T-helper 17 cell (primary cell): ENCODE data around the gene ADD2. TPM values are rescaled to one million over a fixed set of nuclear protein-coding genes. Genes with fewer than 3 reads are reported as not detected.

Source experiments
- ATAC-seq: fragments of 150-1000 bp; cut with Tn5 transposase; 2 replicates; pipeline ENCODE4 v1.10.0; 2021; ENCODE audit warnings: mild to moderate bottlenecking, moderate library complexity
- DNase-seq, 3 donors: peaks; one replicate each; pipeline versions ENCODE4 v3.0.0 to v3.0.0-alpha.2; 2020 to 2021
- H3K9me3 ChIP-seq: one replicate; pipeline ENCODE4 v1.7.0; 2013; ENCODE audit warnings: low read length, mild to moderate bottlenecking; ENCODE audit not compliant: control insufficient read depth, poor library complexity, severe bottlenecking
- H3K27ac Mint-ChIP-seq: one replicate; pipeline ENCODE4 v1.8.0; 2022; ENCODE audit warnings: mild to moderate bottlenecking, moderate library complexity, mixed read lengths
- H3K27me3 Mint-ChIP-seq: one replicate; pipeline ENCODE4 v1.8.0; 2022; ENCODE audit warnings: mixed read lengths
- H3K36me3 Mint-ChIP-seq: one replicate; pipeline ENCODE4 v1.8.0; 2022; ENCODE audit warnings: low read depth, mixed read lengths
- H3K4me1 Mint-ChIP-seq: one replicate; pipeline ENCODE4 v1.8.0; 2022; ENCODE audit warnings: mild to moderate bottlenecking, mixed read lengths
- H3K4me3 Mint-ChIP-seq: one replicate; pipeline ENCODE4 v1.8.0; 2022; ENCODE audit warnings: mild to moderate bottlenecking, moderate library complexity, mixed read lengths
- total RNA-seq, 4 donors: library from RNA in 2 of 4; stranded (reverse) in 2 of 4; gene quantifications; one replicate each; pipeline ENCODE4 v1.2.3 and lab custom pipeline; 2022 to 2026

The ADD2 gene
- total RNA-seq, 2 donors from 2014 or later = 0.34 to 1.3 TPM

DNA sequence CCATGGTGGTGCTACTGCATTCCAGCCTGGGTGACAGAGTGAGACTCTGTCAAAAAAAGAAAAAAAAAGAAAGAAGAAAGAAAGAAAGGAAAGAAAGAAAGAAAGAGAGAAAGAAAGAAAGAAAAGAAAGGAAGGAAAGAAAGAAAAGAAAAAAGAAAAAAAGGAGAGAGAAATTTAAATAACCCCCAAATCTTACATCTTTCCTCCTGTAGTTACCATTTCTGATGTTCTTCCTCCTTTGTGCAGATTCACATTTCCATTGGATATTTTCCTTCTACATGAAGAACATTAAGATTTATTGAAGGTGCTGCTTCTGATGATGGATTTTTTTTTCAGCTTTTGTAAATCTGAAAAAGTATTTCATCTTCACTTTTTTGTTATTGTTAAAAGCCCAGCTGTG, 117.0 kb downstream of the ADD2 start:
- H3K36me3 Mint-ChIP-seq = peaks cover 4% of the 10 kb centered on the region
- no peak for ATAC-seq
- no peak overlapping the region for H3K4me3 Mint-ChIP-seq
- H3K27me3 Mint-ChIP-seq = peaks cover 35% of the 10 kb centered on the region
- no peaks in the 10 kb centered on the region for H3K9me3 ChIP-seq
- no peaks in the 10 kb centered on the region for H3K4me1 Mint-ChIP-seq
- DNase-seq = no peak
- no peak overlapping the region for H3K27ac Mint-ChIP-seq

DNA sequence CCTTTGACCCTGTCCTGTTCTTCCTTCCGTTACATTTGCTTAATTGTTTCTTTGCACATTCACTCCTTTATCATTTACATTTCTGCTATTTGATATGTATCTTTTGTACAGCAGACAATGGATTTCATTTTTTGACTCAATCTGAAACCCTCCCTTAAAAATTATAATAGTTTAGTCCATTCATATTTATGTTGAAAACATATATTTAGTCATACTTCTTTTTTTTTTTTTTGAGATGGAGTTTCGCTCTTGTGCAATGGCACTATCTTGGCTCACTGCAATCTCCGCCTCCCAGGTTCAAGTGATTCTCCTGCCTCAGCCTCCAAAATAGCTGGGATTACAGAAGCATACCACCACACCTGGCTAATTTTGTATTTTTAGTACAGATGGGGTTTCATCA, 119.0 kb downstream of the ADD2 start:
- ATAC-seq (no peak), DNase-seq (no peak)
- Mint-ChIP-seq H3K36me3 (peaks cover 4% of the 10 kb centered on the region), H3K27ac (no peak overlapping the region), H3K4me3 (no peak overlapping the region), H3K27me3 (peaks cover 14% of the 10 kb centered on the region), H3K4me1 (no peaks in the 10 kb centered on the region)
- no peaks in the 10 kb centered on the region for H3K9me3 ChIP-seq

DNA sequence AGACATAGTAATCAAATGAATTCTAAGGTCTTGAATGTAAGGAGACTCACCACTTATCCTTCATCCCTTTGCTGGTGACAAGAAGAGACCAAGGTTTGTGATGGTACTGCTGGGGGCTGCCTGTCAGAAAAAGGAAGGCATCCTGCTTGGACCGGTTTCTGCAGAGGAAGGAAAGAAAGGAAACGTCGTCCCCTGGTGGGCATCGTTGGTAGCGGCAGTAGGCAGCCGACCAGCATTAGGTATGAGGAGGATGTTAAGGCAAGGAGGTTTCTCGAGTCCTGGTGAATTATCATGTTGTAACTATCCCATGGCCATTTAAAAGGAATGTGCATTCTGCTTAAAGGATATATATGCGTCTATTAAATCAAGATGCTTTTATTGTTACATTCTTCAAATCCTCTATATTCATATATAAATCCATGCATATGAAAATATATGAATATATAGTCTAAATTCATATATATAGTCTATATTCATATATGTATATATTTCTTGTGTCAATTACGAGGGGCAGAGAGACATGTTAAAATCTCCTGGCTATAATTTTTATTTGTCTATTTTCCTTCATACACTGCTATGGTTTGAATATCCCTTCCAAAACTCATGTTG, 120.0 kb downstream of the ADD2 start:
- Mint-ChIP-seq H3K4me3 (no peak overlapping the region), H3K4me1 (peaks cover 1% of the 10 kb centered on the region), H3K27me3 (peaks cover 9% of the 10 kb centered on the region), H3K36me3 (peaks cover 4% of the 10 kb centered on the region), H3K27ac (no peak overlapping the region)
- H3K9me3 ChIP-seq = no peaks in the 10 kb centered on the region
- DNase-seq = peak; percentile 45 to 68 (median 47)
- ATAC-seq = peak; percentile 81

DNA sequence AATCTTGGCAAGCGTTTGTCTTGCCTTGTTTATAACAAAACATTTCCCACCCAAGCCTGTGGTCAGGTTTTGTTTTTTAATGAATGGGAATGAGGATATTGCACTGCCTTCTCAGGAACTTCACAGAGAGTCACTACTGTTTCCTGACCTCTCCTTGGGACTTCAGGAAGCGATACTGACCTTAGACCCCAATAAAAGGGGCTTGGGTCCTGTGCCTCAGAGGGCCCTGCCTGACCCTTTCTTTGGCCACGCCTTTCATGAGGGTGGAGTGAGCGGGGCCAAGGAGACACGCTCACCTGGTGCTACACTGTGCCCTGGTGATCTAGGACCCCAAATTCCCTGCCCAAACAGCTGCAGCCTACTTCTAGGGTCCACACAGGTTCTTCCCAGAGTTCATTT, 121.6 kb downstream of the ADD2 start:
- H3K9me3 ChIP-seq = no peaks in the 10 kb centered on the region
- Mint-ChIP-seq H3K4me3 (no peak overlapping the region), H3K27me3 (no peaks in the 10 kb centered on the region), H3K27ac (no peak overlapping the region), H3K36me3 (peaks cover 2% of the 10 kb centered on the region), H3K4me1 (peaks cover 5% of the 10 kb centered on the region)
- ATAC-seq (no peak), DNase-seq (no peak)

DNA sequence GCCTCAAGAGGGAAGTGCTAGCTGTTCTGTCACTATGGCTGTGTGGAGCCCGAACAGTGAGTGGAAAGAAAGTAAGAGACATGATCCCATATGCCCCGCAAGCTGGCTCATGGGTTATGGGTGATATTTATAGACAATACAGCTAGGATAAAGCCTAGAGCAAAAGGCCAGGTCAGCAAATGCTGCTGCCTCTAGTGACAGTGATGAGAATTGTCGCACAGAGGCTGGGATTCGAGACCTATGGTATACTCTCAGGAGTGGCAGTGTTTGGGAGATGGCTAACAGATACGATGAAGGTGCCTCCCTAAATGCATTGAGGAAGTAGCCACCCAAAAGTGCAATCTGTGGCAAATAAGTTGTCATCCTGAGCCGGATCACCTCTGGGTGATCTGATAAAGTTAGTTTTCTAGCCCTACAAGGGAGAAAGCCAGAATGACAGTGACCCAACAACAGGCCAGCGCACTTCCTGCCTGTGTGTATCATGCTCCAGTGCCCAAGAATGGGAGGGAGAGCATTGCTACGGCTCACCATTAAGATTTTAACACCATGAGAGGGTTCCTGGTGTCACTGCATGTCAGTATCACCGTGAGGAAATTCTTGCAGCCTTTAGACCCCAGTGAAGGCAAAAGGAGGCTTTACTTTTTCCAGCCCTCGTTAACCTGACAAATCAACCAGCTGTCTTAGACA, 122.1 kb downstream of the ADD2 start:
- Mint-ChIP-seq H3K4me1 (peaks cover 9% of the 10 kb centered on the region), H3K27ac (no peak overlapping the region), H3K4me3 (no peak overlapping the region), H3K36me3 (peaks cover 2% of the 10 kb centered on the region), H3K27me3 (no peaks in the 10 kb centered on the region)
- no peaks in the 10 kb centered on the region for H3K9me3 ChIP-seq
- DNase-seq (no peak), ATAC-seq (no peak)

DNA sequence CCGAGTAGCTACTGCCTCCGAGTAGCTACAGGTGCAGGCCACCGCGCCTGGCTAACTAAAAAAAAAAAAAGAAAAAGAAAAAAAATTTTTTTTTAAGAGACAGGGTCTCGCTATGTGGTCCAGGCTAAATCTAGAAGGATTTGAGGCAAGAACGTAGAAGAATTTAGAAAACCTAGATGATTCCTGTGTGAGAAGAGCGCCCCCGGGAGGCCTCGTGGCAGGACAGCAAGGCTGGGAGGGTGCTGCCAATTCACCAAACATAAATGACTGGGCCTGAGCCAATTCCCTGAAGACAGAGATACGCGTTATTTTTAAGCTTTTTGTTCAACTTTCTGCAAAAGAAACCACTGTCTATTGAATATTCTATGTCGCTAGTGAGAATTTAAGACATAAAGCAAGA, 124.3 kb downstream of the ADD2 start:
- no peak overlapping the region for H3K27ac Mint-ChIP-seq
- no peak for DNase-seq
- no peaks in the 10 kb centered on the region for H3K36me3 Mint-ChIP-seq
- no peaks in the 10 kb centered on the region for H3K27me3 Mint-ChIP-seq
- H3K4me3 Mint-ChIP-seq = no peak overlapping the region
- ATAC-seq = no peak
- H3K4me1 Mint-ChIP-seq = peaks cover 21% of the 10 kb centered on the region
- no peaks in the 10 kb centered on the region for H3K9me3 ChIP-seq

DNA sequence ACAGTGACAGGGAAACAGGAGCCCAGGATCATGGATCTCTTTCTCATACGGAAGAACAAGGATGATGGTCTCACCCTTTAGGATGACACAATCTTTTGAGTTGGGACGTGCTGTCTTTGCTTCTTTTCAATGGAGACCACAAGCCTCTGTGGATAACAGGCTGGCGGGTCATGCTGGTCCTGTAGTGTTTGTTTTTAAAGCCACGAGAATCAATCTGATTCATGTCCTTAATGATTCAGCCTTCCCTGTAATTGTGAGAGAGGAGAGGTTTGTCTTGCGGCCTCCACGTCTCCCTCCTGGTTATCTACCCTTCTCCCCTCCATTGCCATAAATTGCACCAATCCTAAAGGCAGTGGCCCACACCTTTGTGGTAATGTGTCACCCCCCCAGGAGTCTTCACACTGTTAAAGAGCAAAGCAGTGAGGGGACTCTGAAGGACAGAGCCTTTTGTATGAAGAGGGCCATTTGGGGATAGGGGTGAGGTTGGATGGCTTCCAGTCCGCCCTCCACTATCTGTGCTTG, 126.7 kb downstream of the ADD2 start:
- DNase-seq = no peak
- no peaks in the 10 kb centered on the region for H3K9me3 ChIP-seq
- Mint-ChIP-seq H3K4me1 (peaks cover 26% of the 10 kb centered on the region), H3K36me3 (peaks cover 2% of the 10 kb centered on the region), H3K27ac (peak overlapping the region; percentile 56), H3K27me3 (no peaks in the 10 kb centered on the region), H3K4me3 (no peak overlapping the region)
- no peak for ATAC-seq

DNA sequence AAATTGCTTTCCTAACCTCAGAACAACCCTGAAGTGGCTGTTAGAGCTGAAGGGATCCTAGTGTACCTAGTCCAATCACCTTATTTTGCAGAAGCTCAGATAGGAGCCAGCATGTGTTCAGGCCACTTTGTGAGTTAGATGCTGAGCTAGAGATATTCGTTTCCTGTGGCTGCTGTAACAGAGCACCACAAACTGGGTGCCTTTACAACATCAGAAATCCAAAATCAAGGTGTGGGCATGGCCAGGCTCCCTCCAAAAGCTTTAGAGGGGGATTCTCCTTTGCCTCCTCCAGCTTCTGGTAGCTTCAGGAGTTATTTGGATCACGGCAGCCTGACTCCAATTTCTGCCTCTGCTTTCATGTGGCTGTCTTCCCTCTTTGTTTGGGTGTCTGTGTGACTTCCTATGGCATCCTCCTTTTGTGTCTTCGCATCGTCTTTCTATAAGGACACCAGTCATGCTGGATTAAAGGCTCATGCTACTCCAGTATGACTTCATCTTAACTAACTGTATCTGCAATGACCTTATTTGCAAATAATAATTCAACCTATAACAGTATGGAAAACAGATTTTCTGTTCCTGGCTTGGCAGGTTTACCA, 128.1 kb downstream of the ADD2 start:
- H3K4me1 Mint-ChIP-seq = peaks cover 26% of the 10 kb centered on the region
- H3K9me3 ChIP-seq = no peaks in the 10 kb centered on the region
- H3K36me3 Mint-ChIP-seq = peaks cover 2% of the 10 kb centered on the region
- DNase-seq (no peak), ATAC-seq (peak; percentile 57)
- H3K4me3 Mint-ChIP-seq = peak overlapping the region; percentile 57
- H3K27me3 Mint-ChIP-seq = no peaks in the 10 kb centered on the region
- peak overlapping the region; percentile 69 for H3K27ac Mint-ChIP-seq

DNA sequence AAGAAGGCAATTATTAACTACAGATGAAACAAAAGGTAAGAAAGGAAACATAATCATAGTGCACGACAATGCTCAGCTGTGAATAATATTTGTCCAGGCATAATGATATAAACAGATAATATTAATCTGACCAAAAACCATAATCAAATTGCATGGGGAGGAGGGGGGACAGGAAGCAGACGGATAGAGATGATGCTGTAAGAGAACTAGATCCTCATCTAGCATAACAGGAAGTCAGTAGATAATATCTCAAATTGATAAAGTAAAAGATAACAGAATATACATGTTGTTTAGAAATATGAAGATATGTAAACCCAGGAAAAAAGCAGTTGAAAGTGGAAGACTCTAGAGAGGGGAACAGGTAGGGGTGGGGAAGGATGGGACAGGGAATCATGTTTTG, 129.4 kb downstream of the ADD2 start:
- peak overlapping the region; percentile 69 for H3K27ac Mint-ChIP-seq

DNA sequence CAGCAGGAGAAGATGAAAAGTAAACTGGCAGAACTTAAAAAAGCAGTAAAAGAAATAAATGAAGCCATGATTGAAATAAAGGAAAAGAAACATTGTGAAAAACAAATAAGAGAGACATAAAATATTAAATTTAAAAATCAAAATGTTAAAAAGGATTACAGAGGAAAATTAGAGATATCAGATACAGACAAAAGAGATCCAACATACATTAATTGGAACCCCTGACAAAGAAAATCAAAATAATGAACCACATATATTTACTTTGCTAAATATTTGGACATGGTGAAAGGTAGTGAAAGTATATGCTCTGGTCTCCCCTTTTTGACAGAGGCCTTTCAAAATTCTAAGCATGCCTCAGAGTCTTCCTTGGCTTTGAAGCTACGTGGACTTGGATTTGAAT, 134.5 kb downstream of the ADD2 start:
- Mint-ChIP-seq H3K27me3 (peaks cover 18% of the 10 kb centered on the region), H3K27ac (no peak overlapping the region), H3K4me1 (peaks cover 10% of the 10 kb centered on the region), H3K4me3 (no peak overlapping the region), H3K36me3 (peaks cover 6% of the 10 kb centered on the region)
- DNase-seq (no peak), ATAC-seq (no peak)
- no peaks in the 10 kb centered on the region for H3K9me3 ChIP-seq

More for the DNA sequence above, 129.4 kb downstream of the ADD2 start:
- H3K4me1 Mint-ChIP-seq = peaks cover 26% of the 10 kb centered on the region
- H3K36me3 Mint-ChIP-seq = peaks cover 2% of the 10 kb centered on the region
- H3K4me3 Mint-ChIP-seq = peak overlapping the region; percentile 74
- H3K9me3 ChIP-seq = no peaks in the 10 kb centered on the region
- no peaks in the 10 kb centered on the region for H3K27me3 Mint-ChIP-seq
- DNase-seq (no peak), ATAC-seq (peak; percentile 42)

DNA sequence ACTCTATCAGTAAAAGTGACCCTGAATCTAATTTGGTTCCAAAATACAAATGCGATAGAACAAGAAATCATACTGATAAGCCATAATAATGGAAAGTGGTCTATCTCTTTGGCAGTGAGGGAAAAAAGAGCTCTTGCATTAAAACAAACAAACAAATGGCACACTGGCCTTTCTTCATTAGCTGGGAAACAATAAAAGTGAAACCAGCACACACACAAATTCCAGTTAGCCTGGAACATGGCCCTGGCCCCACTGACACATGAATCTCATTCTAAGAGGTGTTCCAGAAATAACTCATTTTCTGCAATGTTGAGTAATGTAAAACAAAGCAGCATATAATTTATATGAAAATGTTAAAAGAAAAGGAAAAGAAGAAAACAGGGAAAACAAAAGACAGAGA, 135.0 kb downstream of the ADD2 start:
- Mint-ChIP-seq H3K27ac (no peak overlapping the region), H3K4me1 (peaks cover 6% of the 10 kb centered on the region), H3K36me3 (peaks cover 6% of the 10 kb centered on the region), H3K4me3 (no peak overlapping the region), H3K27me3 (peaks cover 18% of the 10 kb centered on the region)
- DNase-seq (no peak), ATAC-seq (no peak)
- H3K9me3 ChIP-seq = no peaks in the 10 kb centered on the region

DNA sequence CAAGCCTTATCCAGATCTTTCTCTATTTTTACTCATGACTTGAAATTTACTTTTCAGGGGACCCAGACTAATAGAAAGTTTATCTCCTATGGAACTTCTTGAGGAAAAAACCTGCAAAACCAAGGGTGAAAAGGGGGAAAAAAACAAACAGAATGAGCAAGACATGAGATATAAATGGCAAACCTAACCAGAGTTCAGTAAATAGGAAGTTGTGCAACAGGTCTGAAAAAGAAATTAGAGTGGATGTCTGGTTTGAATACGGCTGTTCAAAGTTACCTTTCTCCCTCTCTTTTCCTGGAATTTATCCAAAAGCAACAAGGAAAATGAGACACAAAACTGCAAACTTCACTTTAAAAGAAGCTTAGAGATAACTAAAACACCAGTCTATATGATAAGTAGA, 135.6 kb downstream of the ADD2 start:
- Mint-ChIP-seq H3K27me3 (peaks cover 18% of the 10 kb centered on the region), H3K4me1 (peaks cover 6% of the 10 kb centered on the region), H3K4me3 (no peak overlapping the region), H3K36me3 (peaks cover 6% of the 10 kb centered on the region), H3K27ac (no peak overlapping the region)
- no peaks in the 10 kb centered on the region for H3K9me3 ChIP-seq
- DNase-seq = no peak
- no peak for ATAC-seq

DNA sequence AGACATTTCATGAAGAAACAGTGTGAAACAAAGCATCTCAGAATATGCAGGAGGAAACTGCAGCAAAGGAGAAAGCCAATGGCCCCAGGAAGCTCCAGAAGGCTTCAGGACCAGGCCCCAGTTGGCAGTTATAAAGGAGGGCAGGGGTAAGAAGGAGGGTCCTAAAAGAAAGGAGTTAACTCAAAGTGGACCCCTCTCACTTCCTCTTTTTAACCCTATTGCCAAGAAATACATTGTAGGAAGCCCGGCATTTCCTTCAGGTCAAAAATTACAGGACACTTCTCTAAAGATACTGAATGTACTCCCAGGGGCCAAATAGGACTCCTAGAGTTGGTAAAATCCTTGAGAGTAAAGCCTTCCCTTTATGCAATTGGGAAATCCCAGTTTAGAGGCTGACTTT, 137.2 kb downstream of the ADD2 start:
- Mint-ChIP-seq H3K27me3 (peaks cover 18% of the 10 kb centered on the region), H3K27ac (no peak overlapping the region), H3K4me3 (no peak overlapping the region), H3K4me1 (peaks cover 10% of the 10 kb centered on the region), H3K36me3 (peaks cover 5% of the 10 kb centered on the region)
- DNase-seq (no peak), ATAC-seq (no peak)
- no peaks in the 10 kb centered on the region for H3K9me3 ChIP-seq
